Measurements from ENCODE around the gene KCNMA1.

The KCNMA1 gene

GRCh38 chr10:77555591-77556212 is 81.9 kb downstream of the KCNMA1 start:
- no peak for DNase-seq (ENCODE audit: low read depth)

GRCh38 chr10:77554996-77555397 is 82.6 kb downstream of the KCNMA1 start:
- no peak for DNase-seq (ENCODE audit: low read depth)

GRCh38 chr10:77553966-77554365 is 83.6 kb downstream of the KCNMA1 start:
- DNase-seq (ENCODE audit: low read depth) = no peak

- no peak for DNase-seq (ENCODE audit: low read depth)
Measured at GRCh38 chr10:77553311-77553710, 84.3 kb downstream of the KCNMA1 start.

- no peak for DNase-seq (ENCODE audit: low read depth)
Measured at GRCh38 chr10:77552252-77552651, 85.4 kb downstream of the KCNMA1 start.

GRCh38 chr10:77550378-77550777 is 87.2 kb downstream of the KCNMA1 start:
- DNase-seq (ENCODE audit: low read depth) = no peak

GRCh38 chr10:77548671-77549070 is 88.9 kb downstream of the KCNMA1 start:
- no peak for DNase-seq (ENCODE audit: low read depth)

GRCh38 chr10:77548157-77548556 is 89.5 kb downstream of the KCNMA1 start:
- no peak for DNase-seq (ENCODE audit: low read depth)

- no peak for DNase-seq (ENCODE audit: low read depth)
Measured at GRCh38 chr10:77547307-77548050, 90.1 kb downstream of the KCNMA1 start.

GRCh38 chr10:77546042-77546441 is 91.6 kb downstream of the KCNMA1 start:
- no peak for DNase-seq (ENCODE audit: low read depth)

- DNase-seq (ENCODE audit: low read depth) = no peak
Measured at GRCh38 chr10:77545585-77545984, 92.0 kb downstream of the KCNMA1 start.

GRCh38 chr10:77544617-77545016 is 93.0 kb downstream of the KCNMA1 start:
- DNase-seq (ENCODE audit: low read depth) = no peak

- no peak for DNase-seq (ENCODE audit: low read depth)
Measured at GRCh38 chr10:77542710-77543259, 94.8 kb downstream of the KCNMA1 start.

GRCh38 chr10:77541944-77542343 is 95.7 kb downstream of the KCNMA1 start:
- DNase-seq (ENCODE audit: low read depth) = no peak

- no peak for DNase-seq (ENCODE audit: low read depth)
Measured at GRCh38 chr10:77541247-77541646, 96.4 kb downstream of the KCNMA1 start.

GRCh38 chr10:77539147-77539935 is 98.3 kb downstream of the KCNMA1 start:
- no peak for DNase-seq (ENCODE audit: low read depth)

GRCh38 chr10:77537720-77538373 is 99.8 kb downstream of the KCNMA1 start:
- DNase-seq (ENCODE audit: low read depth) = no peak

GRCh38 chr10:77537071-77537470 is 100.5 kb downstream of the KCNMA1 start:
- no peak for DNase-seq (ENCODE audit: low read depth)

- no peak for DNase-seq (ENCODE audit: low read depth)
Measured at GRCh38 chr10:77533887-77534278, 103.7 kb downstream of the KCNMA1 start.

GRCh38 chr10:77533146-77533886 is 104.3 kb downstream of the KCNMA1 start:
- no peak for DNase-seq (ENCODE audit: low read depth)

GRCh38 chr10:77532068-77532467 is 105.5 kb downstream of the KCNMA1 start:
- no peak for DNase-seq (ENCODE audit: low read depth)
